ENCODE results near the gene C10orf71.

The C10orf71 gene, protein sequence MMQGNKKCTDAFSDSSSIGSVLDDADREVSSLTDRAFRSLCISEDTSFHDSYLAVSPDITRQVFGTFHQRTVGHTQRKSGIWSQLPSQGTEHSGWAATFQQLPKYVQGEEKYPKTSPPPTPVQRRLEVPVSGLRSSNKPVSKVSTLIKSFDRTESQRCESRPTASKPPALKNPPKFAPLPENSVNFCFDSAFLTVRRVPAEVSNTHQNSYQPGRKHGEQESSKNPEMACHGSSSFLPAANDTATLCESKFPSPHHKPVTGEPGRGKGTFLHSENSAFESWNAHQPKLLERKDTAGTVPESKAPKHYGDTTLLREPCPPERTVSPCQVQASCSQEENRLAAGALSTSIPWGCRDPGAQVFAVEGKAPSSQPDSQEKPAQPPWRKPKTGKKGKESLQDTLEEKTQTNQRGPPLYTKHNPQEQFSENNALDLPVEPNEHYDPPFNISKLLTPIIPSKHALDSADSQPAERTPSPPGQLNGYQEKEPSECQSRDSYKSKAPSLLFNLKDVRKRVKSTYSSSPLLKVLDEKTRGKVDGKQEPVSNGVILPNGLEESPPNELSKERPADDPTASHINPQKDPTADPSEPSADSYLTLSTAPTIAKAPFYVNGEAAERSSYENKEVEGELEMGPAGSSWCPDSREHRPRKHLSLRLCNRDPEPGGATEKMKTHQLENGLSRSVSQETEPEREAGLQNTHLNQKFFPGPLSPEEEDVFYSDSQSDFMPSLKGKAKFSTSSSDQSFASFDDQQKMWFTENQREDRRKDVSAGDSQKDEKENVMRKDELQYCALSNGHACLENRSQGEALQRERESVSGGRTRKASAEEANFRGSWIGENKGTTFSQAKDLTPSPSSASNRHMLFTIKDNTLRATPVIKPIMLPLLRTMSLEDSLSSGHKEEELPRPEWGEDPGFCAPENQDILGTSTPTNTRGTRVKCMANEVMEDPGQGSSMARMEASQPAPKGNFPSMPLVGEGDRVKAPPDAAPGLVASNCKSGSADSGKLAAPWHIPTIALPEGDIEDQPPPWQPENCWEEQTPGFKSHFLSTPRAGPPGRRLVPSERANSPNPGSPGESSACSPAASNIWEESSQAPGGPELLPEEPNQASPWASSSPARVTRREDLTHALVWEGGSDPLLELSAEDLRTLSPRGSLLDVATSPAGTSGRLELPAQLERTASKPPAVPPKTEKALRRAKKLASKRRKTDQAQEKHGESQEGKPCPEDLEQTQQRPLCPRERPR (N-terminal part only)

DNA sequence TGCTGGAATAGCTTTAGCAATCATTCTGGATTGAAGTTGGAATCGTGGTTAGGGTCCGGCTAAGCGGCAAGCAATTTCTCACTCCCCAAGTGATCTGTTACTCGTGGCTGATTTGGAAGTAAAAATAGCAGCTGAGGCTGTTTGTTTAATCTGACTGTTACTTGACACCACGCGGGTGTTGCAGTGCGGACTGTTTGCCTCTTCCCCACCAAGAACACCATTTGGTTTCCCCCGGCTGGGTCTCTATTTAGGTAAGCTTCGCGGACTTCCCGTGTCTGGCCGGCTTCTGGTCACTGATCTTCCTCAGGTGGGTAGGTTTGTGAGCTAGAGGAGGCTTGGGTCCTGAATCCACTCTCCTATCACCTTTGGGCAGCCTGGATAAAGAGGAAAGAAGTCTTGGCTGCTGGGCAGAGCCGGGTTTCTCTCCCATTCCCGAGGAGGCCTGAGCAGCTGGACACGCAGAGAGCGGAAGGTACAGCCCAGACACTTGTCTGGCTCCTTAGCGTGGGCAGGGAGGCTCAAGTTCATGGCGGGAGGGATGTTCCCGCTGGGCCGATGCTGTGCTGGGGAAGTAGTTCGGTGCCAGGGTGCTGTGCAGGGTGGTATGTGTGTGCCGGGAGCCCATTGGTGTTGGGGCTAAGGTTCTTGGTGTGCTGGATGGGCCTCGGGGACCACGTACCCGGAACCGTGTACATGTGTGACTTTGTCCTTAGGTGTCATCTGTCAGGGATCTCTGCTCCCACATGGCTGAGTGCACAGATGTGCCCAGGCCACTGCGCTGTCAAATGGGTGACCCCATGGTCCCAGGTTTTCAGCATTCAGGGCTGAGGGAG lies at the start of gene C10orf71:
Gene C10orf71, plus strand, starts transcription at position 188 of the 833 bp plus-strand sequence. CDS start 23,376 bp downstream, outside the sequence.
- peak; percentile 47 for DNase-seq

- peak; percentile 51 for DNase-seq
Measured at GRCh38 chr10:49252313-49253034, 46.5 kb upstream of the C10orf71 start.

GRCh38 chr10:49253340-49253906 lies 45.5 kb upstream of the C10orf71 start:
- DNase-seq, result no peak

DNA sequence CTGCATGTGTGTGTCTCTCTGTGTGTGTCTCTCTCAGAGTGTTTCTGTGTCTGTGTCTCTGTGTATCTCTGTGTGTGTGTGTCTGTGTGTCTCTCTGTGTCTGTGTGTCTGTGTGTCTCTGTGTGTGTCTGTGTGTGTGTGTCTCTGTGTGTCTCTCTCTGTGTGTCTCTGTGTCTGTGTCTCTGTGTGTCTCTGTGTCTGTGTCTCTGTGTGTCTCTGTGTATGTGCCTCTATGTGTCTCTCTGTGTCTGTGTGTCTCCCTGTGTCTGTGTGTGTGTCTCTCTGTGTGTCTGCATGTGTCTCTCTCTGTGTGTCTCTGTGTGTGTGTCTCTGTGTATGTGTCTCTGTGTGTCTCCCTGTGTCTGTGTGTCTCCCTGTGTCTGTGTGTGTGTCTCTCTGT lies 44.8 kb upstream of the C10orf71 start:
- no peak for DNase-seq

DNA sequence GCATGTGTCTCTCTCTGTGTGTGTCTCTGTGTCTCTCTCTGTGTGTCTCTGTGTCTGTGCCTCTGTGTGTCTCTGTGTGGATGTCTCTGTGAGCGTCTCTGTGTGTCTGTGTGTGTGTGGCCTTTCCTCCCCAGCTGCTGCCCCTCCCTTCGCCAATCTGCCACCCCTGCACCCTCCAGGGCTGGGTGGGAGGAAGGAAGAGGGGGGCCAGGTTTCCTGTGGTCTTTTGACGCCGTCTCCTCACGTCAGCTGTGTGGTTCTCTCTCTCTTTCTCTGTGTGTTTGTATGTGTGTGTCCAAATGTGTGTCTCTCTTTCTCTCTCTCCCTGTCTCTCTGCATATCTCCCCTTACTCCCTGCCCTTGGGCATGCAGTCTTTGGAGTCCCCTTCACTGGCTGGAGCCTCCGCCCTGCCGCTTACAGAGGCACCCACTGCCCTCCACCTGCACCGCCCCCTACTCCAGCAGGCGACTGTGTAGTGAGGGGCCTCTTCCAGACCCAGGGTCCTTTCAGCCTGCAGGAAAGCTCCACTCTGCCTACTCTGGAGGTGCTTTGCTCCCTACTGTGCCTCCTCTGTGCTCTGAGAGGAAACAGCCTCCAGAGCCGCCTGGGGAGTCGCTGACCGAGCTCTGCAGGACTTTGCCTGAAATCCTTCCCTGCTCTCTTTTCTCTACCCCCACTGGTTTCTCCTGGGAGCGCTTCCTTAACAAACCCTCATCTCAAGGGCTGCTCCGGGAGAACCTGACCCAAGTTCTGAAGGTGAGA lies 44.2 kb upstream of the C10orf71 start:
- DNase-seq, result no peak

GRCh38 chr10:49255883-49256282 lies 43.1 kb upstream of the C10orf71 start:
- no peak for DNase-seq

- DNase-seq, result no peak
Measured at GRCh38 chr10:49257154-49257553, 41.8 kb upstream of the C10orf71 start.

- DNase-seq, result no peak
Measured at GRCh38 chr10:49257626-49258349, 41.2 kb upstream of the C10orf71 start.

DNA sequence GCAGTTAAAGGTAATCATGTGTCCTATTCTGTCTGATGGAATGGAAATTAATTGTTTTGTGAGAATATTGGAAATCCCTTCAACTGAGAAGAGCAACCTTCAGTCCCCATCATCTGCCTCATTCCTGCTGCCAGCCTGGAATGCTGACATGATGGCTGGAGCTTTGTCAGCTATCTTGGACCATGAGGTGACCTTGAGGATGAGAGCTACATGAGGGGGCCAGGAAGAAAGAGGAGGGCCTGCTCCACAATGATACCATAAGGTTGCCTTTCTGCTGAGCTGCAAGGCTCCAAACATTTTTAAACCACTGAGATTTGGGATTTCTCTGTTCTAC lies 40.7 kb upstream of the C10orf71 start:
- DNase-seq, result no peak

- DNase-seq, result no peak
Measured at GRCh38 chr10:49260644-49261296, 38.2 kb upstream of the C10orf71 start.

DNA sequence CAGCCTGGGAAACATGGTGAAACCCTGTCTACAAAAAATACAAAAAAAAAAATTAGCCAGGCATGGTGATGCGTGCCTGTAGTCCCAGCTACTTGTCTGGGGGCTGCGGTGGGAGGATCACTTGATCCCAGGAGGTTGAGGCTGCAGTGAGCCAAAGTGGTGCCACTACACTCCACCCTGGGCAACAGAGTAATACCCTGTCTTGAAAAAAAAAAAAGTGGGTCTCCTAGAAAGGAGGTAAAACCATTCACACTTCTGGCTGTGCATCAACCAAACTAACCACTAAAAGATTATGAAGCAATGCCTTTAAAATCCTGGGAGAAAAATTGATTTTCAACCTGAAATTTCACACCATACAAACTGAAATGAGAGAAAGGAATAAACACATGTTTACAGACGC lies 35.4 kb upstream of the C10orf71 start:
- no peak for DNase-seq

- DNase-seq, result no peak
Measured at GRCh38 chr10:49264177-49264677, 34.7 kb upstream of the C10orf71 start.

DNA sequence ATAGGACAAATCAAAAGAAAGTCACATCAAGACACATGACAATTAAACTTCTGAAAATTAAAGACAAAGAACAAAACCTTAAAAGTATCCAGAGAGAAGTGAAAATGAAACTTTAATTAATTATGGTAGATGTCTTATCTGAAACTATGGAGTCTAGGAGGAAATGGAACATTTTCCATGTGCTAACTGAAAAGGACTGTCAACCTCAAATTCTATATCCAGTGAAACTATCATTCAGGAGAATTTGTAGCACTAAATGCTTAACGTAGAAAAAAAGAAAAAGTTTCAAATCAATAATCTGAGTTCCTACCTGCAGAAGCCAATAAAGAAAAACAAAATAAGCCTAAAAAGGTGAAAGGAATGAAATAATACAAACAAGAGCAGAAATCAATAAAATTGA lies 33.1 kb upstream of the C10orf71 start:
- DNase-seq, result no peak

- DNase-seq, result no peak
Measured at GRCh38 chr10:49268185-49268584, 30.8 kb upstream of the C10orf71 start.

GRCh38 chr10:49269523-49269922 lies 29.4 kb upstream of the C10orf71 start:
- DNase-seq, result no peak

GRCh38 chr10:49270565-49270964 lies 28.4 kb upstream of the C10orf71 start:
- DNase-seq, result no peak

- DNase-seq, result no peak
Measured at GRCh38 chr10:49271346-49271745, 27.6 kb upstream of the C10orf71 start.

GRCh38 chr10:49272251-49273081 lies 26.5 kb upstream of the C10orf71 start:
- no peak for DNase-seq
